Suprapubic skin (tissue), 4 donors: ENCODE data around the gene PTCD3. TPM values are rescaled to one million over a fixed set of nuclear protein-coding genes. Genes with fewer than 3 reads are reported as not detected.
A peak's percentile ranks its signal among the peaks of the same experiment; 100 is the strongest.

Experiments used
- DNase-seq, 2 donors: peaks; one replicate each; pipeline ENCODE4 v3.0.0-alpha.2; 2019; ENCODE audit warnings: low spot score in 2 of 2
- H3K27ac ChIP-seq: fragments of 200-600 bp; sonication (generic); one replicate; pipeline ENCODE4 v1.5.1; 2019
- H3K27me3 ChIP-seq: fragments of 200-600 bp; sonication (generic); one replicate; pipeline ENCODE4 v1.5.1; 2019
- H3K36me3 ChIP-seq: fragments of 200-600 bp; sonication (generic); one replicate; pipeline ENCODE4 v1.5.1; 2019
- H3K4me1 ChIP-seq: fragments of 200-600 bp; sonication (generic); one replicate; pipeline ENCODE4 v1.5.1; 2019
- H3K4me3 ChIP-seq: fragments of 200-600 bp; sonication (generic); one replicate; pipeline ENCODE4 v1.5.1; 2019; ENCODE audit warnings: mild to moderate bottlenecking
- H3K9me3 ChIP-seq: fragments of 200-600 bp; sonication (generic); one replicate; pipeline ENCODE4 v1.5.1; 2019
- EP300 ChIP-seq: sonication (generic); formaldehyde crosslinking; IDR thresholded peaks from one replicate; pipeline ENCODE4 v1.6.1; 2017; ENCODE audit warnings: antibody characterized with exemption
- POLR2A ChIP-seq, 2 donors: fragments of 450-650 bp; IDR thresholded peaks; one replicate each; pipeline ENCODE4 v1.6.1; 2017; ENCODE audit warnings: antibody characterized with exemption in 2 of 2, mild to moderate bottlenecking in 2 of 2, moderate library complexity in 2 of 2
- POLR2AphosphoS5 ChIP-seq, 3 donors: sonication (generic); formaldehyde crosslinking; IDR thresholded peaks; one replicate each; pipeline ENCODE4 v1.6.1; 2017; ENCODE audit warnings: antibody characterized with exemption in 3 of 3
- WGBS: methylation state at CpG from one replicate; pipeline ENCODE4 v1.1.5; 2018; 5-methylcytosine and 5-hydroxymethylcytosine counted together
- total RNA-seq, 4 donors: library from RNA; depleted of rRNA; stranded (reverse); fragments of >200 nt; gene quantifications; one replicate each; pipeline ENCODE4 v1.1.0, GENCODE V29; 2016
- TF ChIP-seq, protein P1 (sequence below), 2 donors: fragments of 200-600 bp in 1 of 2; fragments of 450-650 bp in 1 of 2; sonication (generic) in 1 of 2; IDR thresholded peaks; one replicate each; pipeline ENCODE4 v1.5.1; 2016 to 2019; ENCODE audit warnings: antibody characterized with exemption in 2 of 2, mild to moderate bottlenecking in 1 of 2, moderate library complexity in 1 of 2

Gene PTCD3
- total RNA-seq = 100 to 1,000 TPM in 2 of 4 donors, 10 to 100 TPM in 2; 42.9 to 240 (median 108) TPM

DNA sequence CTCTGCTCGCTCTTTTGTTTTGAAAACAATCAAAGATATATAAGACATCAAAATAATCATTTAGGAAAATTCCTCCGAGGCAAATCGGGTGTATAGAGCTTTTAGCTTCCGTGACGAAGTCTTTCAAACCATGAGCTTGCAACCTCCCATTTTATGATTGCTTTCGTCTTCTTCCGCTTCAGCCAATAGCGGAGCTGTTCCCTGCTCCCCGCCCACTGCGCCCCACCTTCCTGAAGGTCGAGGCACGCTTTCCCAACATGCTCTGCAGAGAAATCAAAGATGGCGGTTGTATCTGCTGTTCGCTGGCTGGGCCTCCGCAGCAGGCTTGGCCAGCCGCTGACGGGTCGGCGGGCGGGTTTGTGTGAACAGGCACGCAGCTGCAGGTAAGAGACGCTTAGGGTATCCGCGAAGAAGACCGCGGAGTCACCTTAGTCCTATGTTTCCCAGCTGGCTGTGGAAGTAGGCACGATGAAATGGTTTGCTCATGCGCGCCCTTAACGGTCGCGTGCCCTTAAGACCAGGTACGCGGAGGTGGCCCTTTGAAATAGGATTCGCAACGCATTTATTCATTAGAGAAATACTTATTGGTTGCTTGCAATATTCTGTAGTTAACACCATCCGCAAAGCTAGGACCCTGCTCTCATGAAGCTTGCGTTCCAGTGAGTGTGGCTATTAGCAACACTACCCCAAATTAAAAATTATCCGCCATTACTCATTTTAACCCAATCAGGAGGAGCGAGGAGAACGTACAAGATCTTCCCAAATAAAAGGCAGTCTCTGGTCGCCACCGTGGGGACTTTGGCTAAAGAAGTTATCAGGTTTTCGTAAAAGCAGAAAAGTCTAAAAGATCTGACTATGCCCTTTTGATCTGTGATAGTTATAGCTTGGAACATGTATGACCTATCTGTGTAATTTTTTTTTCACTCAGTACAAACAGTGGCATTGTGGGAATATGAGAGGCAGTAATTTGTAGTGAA lies at the start of gene PTCD3:
TSS of gene PTCD3 (plus strand) at position 267 of the 977 bp plus-strand sequence. CDS start at position 280, 13 bp downstream.
- peak within 1 kb of the TSS; percentile 95 for H3K4me3 ChIP-seq
- H3K36me3 ChIP-seq = peaks cover 32% of the 10 kb centered on the region
- H3K4me1 ChIP-seq = peaks cover 36% of the 10 kb centered on the region
- H3K27me3 ChIP-seq = no peaks in the 10 kb centered on the region
- peak within 1 kb of the TSS; percentile 89 for H3K27ac ChIP-seq
- peak; percentile 96 to 97 for DNase-seq
- H3K9me3 ChIP-seq = no peaks in the 10 kb centered on the region
- TF ChIP-seq, protein P1, sequence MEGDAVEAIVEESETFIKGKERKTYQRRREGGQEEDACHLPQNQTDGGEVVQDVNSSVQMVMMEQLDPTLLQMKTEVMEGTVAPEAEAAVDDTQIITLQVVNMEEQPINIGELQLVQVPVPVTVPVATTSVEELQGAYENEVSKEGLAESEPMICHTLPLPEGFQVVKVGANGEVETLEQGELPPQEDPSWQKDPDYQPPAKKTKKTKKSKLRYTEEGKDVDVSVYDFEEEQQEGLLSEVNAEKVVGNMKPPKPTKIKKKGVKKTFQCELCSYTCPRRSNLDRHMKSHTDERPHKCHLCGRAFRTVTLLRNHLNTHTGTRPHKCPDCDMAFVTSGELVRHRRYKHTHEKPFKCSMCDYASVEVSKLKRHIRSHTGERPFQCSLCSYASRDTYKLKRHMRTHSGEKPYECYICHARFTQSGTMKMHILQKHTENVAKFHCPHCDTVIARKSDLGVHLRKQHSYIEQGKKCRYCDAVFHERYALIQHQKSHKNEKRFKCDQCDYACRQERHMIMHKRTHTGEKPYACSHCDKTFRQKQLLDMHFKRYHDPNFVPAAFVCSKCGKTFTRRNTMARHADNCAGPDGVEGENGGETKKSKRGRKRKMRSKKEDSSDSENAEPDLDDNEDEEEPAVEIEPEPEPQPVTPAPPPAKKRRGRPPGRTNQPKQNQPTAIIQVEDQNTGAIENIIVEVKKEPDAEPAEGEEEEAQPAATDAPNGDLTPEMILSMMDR (IDR thresholded peaks at IDR 0.05) = no peak
- TF ChIP-seq POLR2AphosphoS5 (IDR thresholded peaks at IDR 0.05) (peak; percentile 63 to 83 (median 67)), EP300 (no peak), POLR2A (IDR thresholded peaks at IDR 0.05) (peak in 1 of 2 donors; percentile 64)
- 1% methylated on average over 41 of the region's 44 CpGs for WGBS

DNA sequence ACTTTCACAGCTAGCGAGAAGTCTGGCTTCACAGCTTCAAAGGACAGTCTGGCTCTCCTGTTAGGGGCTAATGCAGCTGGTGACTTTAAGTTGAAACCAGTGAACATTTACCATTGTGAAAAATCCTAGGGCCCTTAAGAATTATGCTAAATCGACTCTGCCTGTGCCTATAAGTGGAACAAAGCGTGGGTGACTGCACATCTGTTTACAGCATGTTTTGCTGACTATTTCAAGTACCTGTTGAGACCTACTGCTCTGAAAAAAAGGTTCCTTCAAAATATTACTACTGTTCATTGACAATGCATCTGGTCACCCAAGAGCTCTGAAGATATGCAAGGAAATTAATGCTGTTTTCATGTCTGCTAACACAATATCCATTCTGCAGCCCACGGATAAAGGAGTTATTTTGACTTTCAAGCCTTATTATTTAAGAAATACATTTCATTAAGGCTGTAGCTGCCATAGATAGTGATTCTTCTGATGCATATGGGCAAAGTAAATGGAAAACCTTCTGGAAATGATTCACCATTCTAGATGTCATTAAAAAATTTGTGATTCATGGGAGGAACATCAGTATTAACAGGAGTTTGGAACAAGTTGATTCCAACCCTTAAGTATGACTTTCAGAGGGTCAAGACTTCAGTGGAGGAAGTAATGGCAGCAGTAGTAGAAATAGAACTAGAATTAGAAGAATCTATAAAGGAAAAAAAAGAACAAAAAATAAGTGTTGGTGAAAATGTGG lies 49.3 kb upstream of the PTCD3 start:
- H3K9me3 ChIP-seq = no peaks in the 10 kb centered on the region
- H3K4me3 ChIP-seq = no peak overlapping the region
- TF ChIP-seq, protein P1 (IDR thresholded peaks at IDR 0.05) = no peak
- TF ChIP-seq POLR2A (IDR thresholded peaks at IDR 0.05) (no peak), EP300 (no peak), POLR2AphosphoS5 (IDR thresholded peaks at IDR 0.05) (no peak)
- no peaks in the 10 kb centered on the region for H3K27me3 ChIP-seq
- WGBS = 83% methylated on average over 4 of the region's 4 CpGs
- H3K27ac ChIP-seq = no peak overlapping the region
- peaks cover 57% of the 10 kb centered on the region for H3K36me3 ChIP-seq
- no peak for DNase-seq
- peaks cover 10% of the 10 kb centered on the region for H3K4me1 ChIP-seq

DNA sequence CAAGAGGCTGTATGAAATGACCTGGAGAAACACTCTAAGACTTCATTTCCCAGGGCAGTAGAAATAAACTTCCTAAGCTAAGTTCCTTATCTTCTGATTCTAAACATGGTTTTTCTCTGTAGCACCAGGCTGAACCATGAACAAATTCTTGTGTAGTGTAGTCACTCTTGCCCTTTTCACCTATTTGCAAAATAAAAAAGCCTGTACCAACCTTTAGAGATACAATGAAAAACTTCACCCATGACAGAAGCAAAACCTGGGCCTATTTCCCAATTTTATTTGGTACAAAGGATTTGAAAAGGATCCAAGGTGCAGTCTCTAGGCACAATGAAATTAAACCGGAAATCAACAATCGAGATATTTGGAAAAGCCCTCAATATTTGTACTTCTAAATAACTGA lies 44.0 kb upstream of the PTCD3 start:
- WGBS = 72% methylated on average over 2 of the region's 2 CpGs
- no peak overlapping the region for H3K27ac ChIP-seq
- H3K9me3 ChIP-seq = no peaks in the 10 kb centered on the region
- TF ChIP-seq POLR2A (IDR thresholded peaks at IDR 0.05) = no peak
- TF ChIP-seq, protein P1 (IDR thresholded peaks at IDR 0.05) = no peak
- no peak for TF ChIP-seq POLR2AphosphoS5 (IDR thresholded peaks at IDR 0.05)
- TF ChIP-seq EP300 = no peak
- peaks cover 6% of the 10 kb centered on the region for H3K4me1 ChIP-seq
- DNase-seq = no peak
- peaks cover 56% of the 10 kb centered on the region for H3K36me3 ChIP-seq
- H3K4me3 ChIP-seq = no peak overlapping the region
- H3K27me3 ChIP-seq = no peaks in the 10 kb centered on the region

DNA sequence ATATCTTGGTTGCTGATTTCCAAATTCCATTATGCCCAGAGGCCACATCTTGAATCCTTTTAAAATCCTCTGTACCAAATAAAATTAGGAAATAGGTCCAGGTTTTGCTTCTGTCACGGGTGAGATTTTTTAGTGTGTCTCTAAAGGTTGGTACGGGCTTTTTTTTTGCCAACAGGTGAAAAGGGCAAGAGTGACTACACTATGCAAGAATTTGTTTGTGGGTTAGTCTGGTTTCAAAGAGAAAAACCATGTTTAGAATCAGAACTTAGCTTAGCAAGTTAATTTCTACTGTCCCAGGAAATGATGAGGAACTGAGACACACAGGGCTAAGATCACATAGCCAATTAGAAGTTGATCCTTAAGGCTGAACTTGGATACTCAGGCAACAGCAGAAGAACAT lies 42.0 kb upstream of the PTCD3 start:
- Histone ChIP-seq H3K4me1 (peaks cover 12% of the 10 kb centered on the region), H3K4me3 (no peak overlapping the region), H3K27me3 (no peaks in the 10 kb centered on the region), H3K9me3 (no peaks in the 10 kb centered on the region), H3K27ac (no peak overlapping the region), H3K36me3 (peaks cover 71% of the 10 kb centered on the region)
- no peak for DNase-seq
- 68% methylated on average over 2 of the region's 2 CpGs for WGBS
- TF ChIP-seq POLR2AphosphoS5 (IDR thresholded peaks at IDR 0.05) (no peak), POLR2A (IDR thresholded peaks at IDR 0.05) (no peak), EP300 (no peak)
- TF ChIP-seq, protein P1 (IDR thresholded peaks at IDR 0.05) = no peak
